SK-N-SH (cell line): ENCODE results near the gene CD276. TPM values are rescaled to one million over a fixed set of nuclear protein-coding genes. Genes with fewer than 3 reads are reported as not detected.

Source experiments
- CTCF ChIA-PET: fragments of 300-600, 350-600 bp; formaldehyde crosslinking; extraction: SDS; loops from one replicate; lab custom pipeline; 2021; lab: Yijun Ruan, JAX
- POLR2A ChIA-PET: fragments of 350-600 bp; sonication (Branson Sonifier 250); formaldehyde crosslinking; extraction: SDS; loops from one replicate; lab custom pipeline; 2020; ENCODE audit warnings: antibody characterized with exemption, inconsistent platforms; lab: Yijun Ruan, JAX
- DNase-seq: peaks from one replicate; pipeline ENCODE4 v3.0.0; 2012
- H2AFZ ChIP-seq: fragments of 200-600 bp; sonication (generic); 2 replicates; pipeline ENCODE4 v1.8.1; 2016; ENCODE audit warnings: antibody characterized with exemption, mild to moderate bottlenecking, low read depth
- H3F3A ChIP-seq: fragments of 200-600 bp; sonication (generic); replicated peaks from 2 replicates; pipeline ENCODE3; 2016; ENCODE audit warnings: antibody characterized with exemption, mild to moderate bottlenecking; ENCODE audit not compliant: insufficient read depth
- H3K27ac ChIP-seq, 2 experiments: fragments of 200-500 bp in 1 of 2; fragments of 200-600 bp in 1 of 2; sonication (Bioruptor generic) in 1 of 2; sonication (generic), shearing (Covaris generic) in 1 of 2; 2 replicates each; pipeline versions ENCODE4 v1.5.1 to v1.6.1; 2014 to 2016; ENCODE audit warnings: low read depth in 2 of 2, inconsistent platforms in 1 of 2, low read length in 1 of 2, mild to moderate bottlenecking in 1 of 2, mixed read lengths in 1 of 2
- H3K27me3 ChIP-seq: fragments of 200-600 bp; sonication (generic), shearing (Covaris generic); 2 replicates; pipeline ENCODE4 v1.6.1; 2016; ENCODE audit warnings: mixed run types; ENCODE audit not compliant: insufficient read depth
- H3K36me3 ChIP-seq, 2 experiments: fragments of 200-500 bp in 1 of 2; fragments of 200-600 bp in 1 of 2; sonication (Bioruptor generic) in 1 of 2; sonication (generic) in 1 of 2; replicated peaks in 1 of 2; 2 replicates each; pipeline versions ENCODE3 to v1.5.1; 2014 to 2016; ENCODE audit warnings: low read length in 1 of 2, mild to moderate bottlenecking in 1 of 2; ENCODE audit not compliant: insufficient read depth in 2 of 2, control insufficient read depth in 1 of 2
- H3K4me1 ChIP-seq, 2 experiments: fragments of 200-500 bp in 1 of 2; fragments of 200-600 bp in 1 of 2; sonication (Bioruptor generic) in 1 of 2; sonication (generic), shearing (Covaris generic) in 1 of 2; 2 replicates each; pipeline versions ENCODE4 v1.5.1 to v1.6.1; 2014 to 2016; ENCODE audit warnings: low read depth in 1 of 2, low read length in 1 of 2, mixed run types in 1 of 2; ENCODE audit not compliant: insufficient read depth in 2 of 2, control insufficient read depth in 1 of 2
- H3K4me2 ChIP-seq: fragments of 200-600 bp; sonication (generic), shearing (Covaris generic); 2 replicates; pipeline ENCODE4 v1.6.1; 2017; ENCODE audit warnings: mixed run types
- H3K4me3 ChIP-seq, 2 experiments: fragments of 200-500 bp in 1 of 2; fragments of 200-600 bp in 1 of 2; sonication (Bioruptor generic) in 1 of 2; sonication (generic), shearing (Covaris generic) in 1 of 2; 2 replicates each; pipeline versions ENCODE4 v1.5.1 to v1.8.1; 2014 to 2016; ENCODE audit warnings: low read depth in 2 of 2, inconsistent platforms in 1 of 2, low read length in 1 of 2, mild to moderate bottlenecking in 1 of 2, mixed read lengths in 1 of 2, moderate library complexity in 1 of 2
- H3K79me2 ChIP-seq: fragments of 200-600 bp; sonication (generic); 2 replicates; pipeline ENCODE4 v1.8.1; 2017; ENCODE audit warnings: mild to moderate bottlenecking; ENCODE audit not compliant: insufficient read depth
- H3K9ac ChIP-seq: fragments of 200-600 bp; sonication (generic); 2 replicates; pipeline ENCODE4 v1.6.1; 2017; ENCODE audit warnings: mixed run types
- H3K9me2 ChIP-seq: fragments of 200-600 bp; sonication (generic); 2 replicates; pipeline ENCODE4 v1.6.1; 2017; ENCODE audit warnings: mixed run types
- H3K9me3 ChIP-seq: fragments of 200-600 bp; sonication (generic); 2 replicates; pipeline ENCODE4 v1.6.1; 2017; ENCODE audit warnings: mixed run types, mild to moderate bottlenecking, moderate library complexity
- H4K20me1 ChIP-seq: fragments of 200-600 bp; sonication (generic); 2 replicates; pipeline ENCODE4 v1.6.1; 2017; ENCODE audit warnings: mild to moderate bottlenecking, mixed run types; ENCODE audit not compliant: insufficient read depth
- ELF1 ChIP-seq: IDR thresholded peaks from 2 replicates; pipeline ENCODE4 v1.4.0; 2012
- EP300 ChIP-seq, 2 experiments: IDR thresholded peaks; 2 replicates each; pipeline versions ENCODE4 v1.4.0 to v1.6.1; 2012; ENCODE audit warnings: borderline replicate concordance in 1 of 2, low read depth in 1 of 2, low read length in 1 of 2
- FOSL2 ChIP-seq: IDR thresholded peaks from 2 replicates; pipeline ENCODE4 v1.4.0; 2012; ENCODE audit warnings: low read depth, mild to moderate bottlenecking, moderate library complexity, borderline replicate concordance
- FOXJ3 ChIP-seq: sonication (generic); formaldehyde crosslinking; IDR thresholded peaks from 2 replicates; pipeline ENCODE4 v1.5.1; 2020; ENCODE audit warnings: mild to moderate bottlenecking, missing genetic modification reagents
- FOXM1 ChIP-seq: IDR thresholded peaks from 2 replicates; pipeline ENCODE4 v1.4.0; 2012; ENCODE audit warnings: low read depth, mild to moderate bottlenecking
- GABPA ChIP-seq: IDR thresholded peaks from 2 replicates; pipeline ENCODE4 v1.4.0; 2012; ENCODE audit warnings: low read depth, mild to moderate bottlenecking
- GATA2 ChIP-seq: sonication (generic); formaldehyde crosslinking; IDR thresholded peaks from 2 replicates; pipeline ENCODE4 v1.5.0; 2020; ENCODE audit warnings: mild to moderate bottlenecking, missing genetic modification reagents
- JUND ChIP-seq: IDR thresholded peaks from 2 replicates; pipeline ENCODE4 v1.4.0; 2012
- MEF2A ChIP-seq: IDR thresholded peaks from 2 replicates; pipeline ENCODE4 v1.4.0; 2012; ENCODE audit warnings: low read depth, borderline replicate concordance
- MXI1 ChIP-seq: IDR thresholded peaks from 2 replicates; pipeline ENCODE4 v1.6.1; 2012; ENCODE audit warnings: mild to moderate bottlenecking, low read depth, low read length, improper control_type of control experiment
- NFIC ChIP-seq: IDR thresholded peaks from 2 replicates; pipeline ENCODE4 v1.4.0; 2012; ENCODE audit warnings: borderline replicate concordance
- POLR2AphosphoS5 ChIP-seq: IDR thresholded peaks from 2 replicates; pipeline ENCODE4 v1.6.1; 2012; ENCODE audit warnings: low read depth, low read length
- RAD21 ChIP-seq: IDR thresholded peaks from 2 replicates; pipeline ENCODE4 v1.6.1; 2012; ENCODE audit warnings: mild to moderate bottlenecking, low read length
- RXRA ChIP-seq: IDR thresholded peaks from 2 replicates; pipeline ENCODE4 v1.4.0; 2012; ENCODE audit warnings: low read depth, mild to moderate bottlenecking, borderline replicate concordance
- SMC3 ChIP-seq: IDR thresholded peaks from 2 replicates; pipeline ENCODE4 v1.6.1; 2012; ENCODE audit warnings: low read depth, low read length, improper control_type of control experiment
- TCF12 ChIP-seq: IDR thresholded peaks from 2 replicates; pipeline ENCODE4 v1.4.0; 2012
- WGBS: methylation state at CpG from one replicate; pipeline ENCODE4 v1.1.6; 2017; ENCODE audit warnings: low lambda C conversion rate; 5-methylcytosine and 5-hydroxymethylcytosine counted together
- polyA plus RNA-seq, 3 experiments: library from polyadenylated mRNA; depleted of rRNA; stranded (reverse); fragments of >200 nt; gene quantifications; 2 replicates each; pipeline ENCODE4 v1.2.3, GENCODE V29; 2012
- TF ChIP-seq, protein P1 (sequence below): IDR thresholded peaks from 2 replicates; pipeline ENCODE4 v1.6.1; 2012; ENCODE audit warnings: mild to moderate bottlenecking, low read depth, low read length, moderate library complexity
- TF ChIP-seq, protein P2 (sequence below): IDR thresholded peaks from 2 replicates; pipeline ENCODE4 v1.4.0; 2012; ENCODE audit warnings: low read depth, borderline replicate concordance
- TF ChIP-seq, protein P3 (sequence below): fragments of 150-350 bp; IDR thresholded peaks from 2 replicates; pipeline ENCODE4 v1.6.1; 2017; ENCODE audit warnings: antibody characterized with exemption, low read length, low read depth, borderline replicate concordance

Gene CD276
- polyA plus RNA-seq, 1 of the 3 experiments (the other 2 are of a cell fraction): 86.2 TPM

- TF ChIP-seq, protein P1, sequence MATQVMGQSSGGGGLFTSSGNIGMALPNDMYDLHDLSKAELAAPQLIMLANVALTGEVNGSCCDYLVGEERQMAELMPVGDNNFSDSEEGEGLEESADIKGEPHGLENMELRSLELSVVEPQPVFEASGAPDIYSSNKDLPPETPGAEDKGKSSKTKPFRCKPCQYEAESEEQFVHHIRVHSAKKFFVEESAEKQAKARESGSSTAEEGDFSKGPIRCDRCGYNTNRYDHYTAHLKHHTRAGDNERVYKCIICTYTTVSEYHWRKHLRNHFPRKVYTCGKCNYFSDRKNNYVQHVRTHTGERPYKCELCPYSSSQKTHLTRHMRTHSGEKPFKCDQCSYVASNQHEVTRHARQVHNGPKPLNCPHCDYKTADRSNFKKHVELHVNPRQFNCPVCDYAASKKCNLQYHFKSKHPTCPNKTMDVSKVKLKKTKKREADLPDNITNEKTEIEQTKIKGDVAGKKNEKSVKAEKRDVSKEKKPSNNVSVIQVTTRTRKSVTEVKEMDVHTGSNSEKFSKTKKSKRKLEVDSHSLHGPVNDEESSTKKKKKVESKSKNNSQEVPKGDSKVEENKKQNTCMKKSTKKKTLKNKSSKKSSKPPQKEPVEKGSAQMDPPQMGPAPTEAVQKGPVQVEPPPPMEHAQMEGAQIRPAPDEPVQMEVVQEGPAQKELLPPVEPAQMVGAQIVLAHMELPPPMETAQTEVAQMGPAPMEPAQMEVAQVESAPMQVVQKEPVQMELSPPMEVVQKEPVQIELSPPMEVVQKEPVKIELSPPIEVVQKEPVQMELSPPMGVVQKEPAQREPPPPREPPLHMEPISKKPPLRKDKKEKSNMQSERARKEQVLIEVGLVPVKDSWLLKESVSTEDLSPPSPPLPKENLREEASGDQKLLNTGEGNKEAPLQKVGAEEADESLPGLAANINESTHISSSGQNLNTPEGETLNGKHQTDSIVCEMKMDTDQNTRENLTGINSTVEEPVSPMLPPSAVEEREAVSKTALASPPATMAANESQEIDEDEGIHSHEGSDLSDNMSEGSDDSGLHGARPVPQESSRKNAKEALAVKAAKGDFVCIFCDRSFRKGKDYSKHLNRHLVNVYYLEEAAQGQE: no peak
- no peak for TF ChIP-seq NFIC
- TF ChIP-seq FOXM1: no peak
- TF ChIP-seq RAD21: no peak; the same call in 1 of the 2 replicates
- TF ChIP-seq RXRA: no peak
Measured at GRCh38 chr15:73737535-73737934, 53.4 kb downstream of the CD276 start (continued).

- TF ChIP-seq, protein P2, sequence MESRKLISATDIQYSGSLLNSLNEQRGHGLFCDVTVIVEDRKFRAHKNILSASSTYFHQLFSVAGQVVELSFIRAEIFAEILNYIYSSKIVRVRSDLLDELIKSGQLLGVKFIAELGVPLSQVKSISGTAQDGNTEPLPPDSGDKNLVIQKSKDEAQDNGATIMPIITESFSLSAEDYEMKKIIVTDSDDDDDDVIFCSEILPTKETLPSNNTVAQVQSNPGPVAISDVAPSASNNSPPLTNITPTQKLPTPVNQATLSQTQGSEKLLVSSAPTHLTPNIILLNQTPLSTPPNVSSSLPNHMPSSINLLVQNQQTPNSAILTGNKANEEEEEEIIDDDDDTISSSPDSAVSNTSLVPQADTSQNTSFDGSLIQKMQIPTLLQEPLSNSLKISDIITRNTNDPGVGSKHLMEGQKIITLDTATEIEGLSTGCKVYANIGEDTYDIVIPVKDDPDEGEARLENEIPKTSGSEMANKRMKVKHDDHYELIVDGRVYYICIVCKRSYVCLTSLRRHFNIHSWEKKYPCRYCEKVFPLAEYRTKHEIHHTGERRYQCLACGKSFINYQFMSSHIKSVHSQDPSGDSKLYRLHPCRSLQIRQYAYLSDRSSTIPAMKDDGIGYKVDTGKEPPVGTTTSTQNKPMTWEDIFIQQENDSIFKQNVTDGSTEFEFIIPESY: no peak
- no peak for TF ChIP-seq GABPA
- TF ChIP-seq JUND: no peak
- TF ChIP-seq EP300 (IDR thresholded peaks at IDR 0.05; ENCODE audit: borderline replicate concordance in 1 of 2, low read depth in 1 of 2, low read length in 1 of 2): no peak
- no peak for TF ChIP-seq MXI1
- TF ChIP-seq POLR2AphosphoS5: no peak
- no peak for TF ChIP-seq SMC3
- TF ChIP-seq, protein P1: no peak
- TF ChIP-seq, protein P3, sequence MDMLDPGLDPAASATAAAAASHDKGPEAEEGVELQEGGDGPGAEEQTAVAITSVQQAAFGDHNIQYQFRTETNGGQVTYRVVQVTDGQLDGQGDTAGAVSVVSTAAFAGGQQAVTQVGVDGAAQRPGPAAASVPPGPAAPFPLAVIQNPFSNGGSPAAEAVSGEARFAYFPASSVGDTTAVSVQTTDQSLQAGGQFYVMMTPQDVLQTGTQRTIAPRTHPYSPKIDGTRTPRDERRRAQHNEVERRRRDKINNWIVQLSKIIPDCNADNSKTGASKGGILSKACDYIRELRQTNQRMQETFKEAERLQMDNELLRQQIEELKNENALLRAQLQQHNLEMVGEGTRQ: no peak
- TF ChIP-seq GATA2: no peak
- TF ChIP-seq FOXJ3 (CRISPR knock-in tag): no peak
- TF ChIP-seq FOSL2: no peak
- no peak for TF ChIP-seq ELF1
- TF ChIP-seq TCF12: no peak
- TF ChIP-seq RXRA: no peak
- TF ChIP-seq NFIC: no peak
- TF ChIP-seq MEF2A: no peak
- Histone ChIP-seq H3K4me2 (no peak overlapping the region), H3F3A (no peaks in the 10 kb centered on the region), H3K9ac (no peak overlapping the region), H3K9me3 (no peaks in the 10 kb centered on the region), H3K79me2 (no peaks in the 10 kb centered on the region), H3K4me1 (peaks cover 7 to 29% of the 10 kb centered on the region in 2 experiments; a peak in 1 of 4 replicates), H3K4me3 (no peak overlapping the region), H3K9me2 (no peaks in the 10 kb centered on the region), H2AFZ (no peak overlapping the region), H3K27ac (no peak overlapping the region), H3K36me3 (no peaks in the 10 kb centered on the region), H4K20me1 (no peaks in the 10 kb centered on the region), H3K27me3 (no peaks in the 10 kb centered on the region)
- ChIA-PET CTCF (interaction anchor here (0.7 to 1.3 kb wide), 3 partner anchors 10 to 99 kb away, joined by 3 to 7 read pairs (median 5); no protein-coding TSS in a partner anchor), POLR2A (no interaction called here)
- no peak for DNase-seq
- 87% methylated on average over 6 of the region's 25 CpGs for WGBS
Measured at GRCh38 chr15:73740152-73741048, 56.2 kb downstream of the CD276 start.
